ENCODE results near the gene SLC16A11.

GRCh38 chr17:7005716-7006115, 38.2 kb downstream of the SLC16A11 start:
- TF ChIP-seq EZH2 (IDR thresholded peaks at IDR 0.05; ENCODE audit: borderline replicate concordance, low read length) (no peak), CTCF (IDR thresholded peaks at IDR 0.05; ENCODE audit: low read length) (no peak)
